ENCODE data around the gene CASP6. TPM values are rescaled to one million over a fixed set of nuclear protein-coding genes. Genes with fewer than 3 reads are reported as not detected.

CASP6 gene
- total RNA-seq, 3 donors from 2014 or later (not counting 1 experiment from before 2014, with no cell fraction given) = 3.4 to 6.0 (median 4.8) TPM

GRCh38 chr4:109708990-109709389 lies 5.7 kb upstream of the CASP6 start:
- peaks cover 2 to 3% of the 10 kb centered on the region in 2 donors for H3K4me1 Mint-ChIP-seq
- DNase-seq (no peak), ATAC-seq (no peak)
- H3K27me3 Mint-ChIP-seq (ENCODE audit: low read depth in 2 of 2) = no peaks in the 10 kb centered on the region
- Histone ChIP-seq H3K4me1 (ENCODE audit: control insufficient read depth, insufficient read depth, low read length) (no peaks in the 10 kb centered on the region), H3K36me3 (ENCODE audit: control insufficient read depth, insufficient read depth, low read length) (peaks cover 10% of the 10 kb centered on the region), H3K27me3 (ENCODE audit: control insufficient read depth, insufficient read depth, low read length) (no peaks in the 10 kb centered on the region), H3K9me3 (ENCODE audit: control insufficient read depth, insufficient read depth, low read length) (no peaks in the 10 kb centered on the region), H3K4me3 (ENCODE audit: low read length) (no peak overlapping the region), H3K27ac (ENCODE audit: low read length) (no peak overlapping the region)
- H3K27ac Mint-ChIP-seq = no peak overlapping the region
- H3K36me3 Mint-ChIP-seq = no peaks in the 10 kb centered on the region
- intact Hi-C loops (cut with micrococcal nuclease) = no loop called here
- WGBS (ENCODE audit: insufficient coverage) = 96% methylated on average over 1 of the region's 1 CpG
- H3K9me3 Mint-ChIP-seq = no peaks in the 10 kb centered on the region
- no peak for TF ChIP-seq CTCF (IDR thresholded peaks at IDR 0.05)
- no peak overlapping the region for H3K4me3 Mint-ChIP-seq

DNA sequence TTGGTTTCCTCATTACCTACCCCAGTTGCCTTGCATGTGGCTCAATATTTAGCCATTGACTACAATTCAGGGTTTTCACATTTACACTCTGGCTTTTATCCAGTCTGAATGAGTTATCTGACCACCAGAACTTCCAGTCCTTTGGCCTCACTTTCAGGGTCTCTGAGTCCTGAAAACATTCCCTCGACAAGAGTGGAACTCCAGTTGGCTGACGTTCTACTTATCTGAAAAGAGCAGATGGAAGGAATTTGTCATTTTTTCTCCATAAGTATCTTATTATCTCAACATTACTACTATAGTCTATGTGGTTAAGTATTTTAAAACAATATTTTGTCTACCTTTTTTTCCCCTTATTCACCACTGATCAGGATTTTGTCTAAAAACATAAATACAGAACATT lies 5.2 kb upstream of the CASP6 start:
- Histone ChIP-seq H3K9me3 (ENCODE audit: control insufficient read depth, insufficient read depth, low read length) (no peaks in the 10 kb centered on the region), H3K36me3 (ENCODE audit: control insufficient read depth, insufficient read depth, low read length) (peaks cover 9% of the 10 kb centered on the region), H3K4me3 (ENCODE audit: low read length) (no peak overlapping the region), H3K4me1 (ENCODE audit: control insufficient read depth, insufficient read depth, low read length) (peaks cover 2% of the 10 kb centered on the region), H3K27me3 (ENCODE audit: control insufficient read depth, insufficient read depth, low read length) (no peaks in the 10 kb centered on the region), H3K27ac (ENCODE audit: low read length) (no peak overlapping the region)
- DNase-seq (no peak), ATAC-seq (no peak)
- no peak overlapping the region for H3K27ac Mint-ChIP-seq
- no peak for TF ChIP-seq CTCF (IDR thresholded peaks at IDR 0.05)
- WGBS (ENCODE audit: insufficient coverage) = 73% methylated on average over 2 of the region's 2 CpGs
- H3K36me3 Mint-ChIP-seq = no peaks in the 10 kb centered on the region
- H3K4me3 Mint-ChIP-seq = no peak overlapping the region
- H3K4me1 Mint-ChIP-seq = peaks cover 7 to 8% of the 10 kb centered on the region in 2 donors
- no peaks in the 10 kb centered on the region for H3K27me3 Mint-ChIP-seq (ENCODE audit: low read depth in 2 of 2)
- intact Hi-C loops (cut with micrococcal nuclease) = no loop called here
- no peaks in the 10 kb centered on the region for H3K9me3 Mint-ChIP-seq

DNA sequence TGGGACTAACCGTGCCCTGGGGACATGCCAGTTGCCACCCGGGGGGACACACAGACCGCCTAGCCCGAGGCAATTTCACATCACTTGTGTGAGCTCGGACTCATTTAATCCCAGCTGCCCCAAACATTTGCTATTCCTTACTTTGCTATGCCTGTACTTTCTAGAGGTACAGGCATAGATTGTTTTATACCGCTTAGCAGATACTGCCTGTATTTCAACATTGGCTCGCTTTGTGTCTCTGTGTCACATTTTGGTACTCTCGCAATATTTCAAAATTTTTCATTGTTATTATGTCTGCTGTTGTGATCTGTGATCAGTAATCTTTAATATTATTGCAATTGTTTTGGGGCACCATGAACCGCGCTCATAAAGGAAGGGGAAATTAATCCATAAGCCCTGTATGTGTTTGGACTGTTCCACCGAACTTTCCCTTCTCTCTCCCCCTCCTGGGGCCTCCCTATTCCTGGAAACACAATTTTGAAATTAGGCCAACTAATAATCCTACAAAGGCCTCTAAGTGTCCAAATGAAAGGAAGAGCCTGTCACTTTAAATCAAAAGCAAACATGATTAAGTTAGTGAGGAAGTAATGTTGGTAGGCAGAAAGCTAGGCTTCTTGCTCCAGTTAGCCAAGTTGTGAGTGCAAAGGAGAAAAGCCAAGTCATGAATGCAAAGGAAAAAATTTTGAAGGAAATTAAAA lies 568 bp upstream of the CASP6 start:
- Histone ChIP-seq H3K4me3 (ENCODE audit: low read length) (peak overlapping the region; percentile 66), H3K9me3 (ENCODE audit: control insufficient read depth, insufficient read depth, low read length) (no peaks in the 10 kb centered on the region), H3K4me1 (ENCODE audit: control insufficient read depth, insufficient read depth, low read length) (peaks cover 17% of the 10 kb centered on the region), H3K27ac (ENCODE audit: low read length) (no peak overlapping the region), H3K36me3 (ENCODE audit: control insufficient read depth, insufficient read depth, low read length) (no peaks in the 10 kb centered on the region), H3K27me3 (ENCODE audit: control insufficient read depth, insufficient read depth, low read length) (no peaks in the 10 kb centered on the region)
- no peaks in the 10 kb centered on the region for H3K36me3 Mint-ChIP-seq
- H3K4me1 Mint-ChIP-seq = peaks cover 25 to 30% of the 10 kb centered on the region in 2 donors
- no peaks in the 10 kb centered on the region for H3K9me3 Mint-ChIP-seq
- peak overlapping the region; percentile 98 for H3K4me3 Mint-ChIP-seq
- H3K27me3 Mint-ChIP-seq (ENCODE audit: low read depth in 2 of 2) = peaks cover 0 to 4% of the 10 kb centered on the region in 2 donors
- DNase-seq (no peak), ATAC-seq (no peak)
- intact Hi-C loops (cut with micrococcal nuclease) = loop anchor here (1.0 kb wide), 1 partner anchor 122 kb away; no protein-coding TSS in a partner anchor
- H3K27ac Mint-ChIP-seq = peak overlapping the region; percentile 21 to 92
- WGBS (ENCODE audit: insufficient coverage) = 26% methylated on average over 11 of the region's 11 CpGs
- TF ChIP-seq CTCF (IDR thresholded peaks at IDR 0.05) = no peak

Data from natural killer cell (primary cell).